ENCODE results near the gene LGALS13.
A peak's percentile ranks its signal among the peaks of the same experiment; 100 is the strongest.

The LGALS13 gene

DNA sequence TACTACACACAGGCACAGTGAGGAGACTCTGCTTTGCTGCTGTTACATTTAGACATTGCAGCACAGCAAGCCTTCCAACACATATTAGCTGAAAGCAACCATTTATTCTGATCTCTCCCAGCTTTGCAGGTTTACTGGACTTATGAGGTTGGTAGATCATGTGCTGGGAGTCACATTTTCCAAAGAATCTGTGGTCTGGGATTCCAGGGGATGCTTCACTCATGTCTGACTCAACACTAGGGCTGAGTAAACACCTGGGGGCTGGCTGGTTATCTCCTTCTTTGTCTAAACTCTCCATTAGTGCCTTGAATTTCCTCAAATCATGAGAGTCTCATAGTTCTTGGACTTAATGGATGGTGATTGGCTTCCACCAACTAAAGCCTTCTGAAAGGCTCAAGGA is 5.4 kb upstream of the LGALS13 start:
- Histone ChIP-seq H3F3A (ENCODE audit: insufficient read depth, low read length) (no peaks in the 10 kb centered on the region), H3K4me3 (ENCODE audit: low read length) (no peak overlapping the region), H3K9ac (ENCODE audit: low read length) (no peak overlapping the region), H3K27me3 (replicated peaks; ENCODE audit: insufficient read depth, low read length) (peaks cover 60% of the 10 kb centered on the region), H3K9me3 (replicated peaks; ENCODE audit: insufficient read depth, low read length) (no peaks in the 10 kb centered on the region), H3K79me2 (ENCODE audit: low read length) (no peaks in the 10 kb centered on the region), H4K20me1 (ENCODE audit: insufficient read depth, low read length) (no peaks in the 10 kb centered on the region), H3K36me3 (replicated peaks; ENCODE audit: insufficient read depth, low read length) (no peaks in the 10 kb centered on the region), H3K9me2 (replicated peaks; ENCODE audit: insufficient read depth, low read length) (no peaks in the 10 kb centered on the region), H2AFZ (ENCODE audit: low read length) (no peak overlapping the region), H3K4me2 (ENCODE audit: low read depth, low read length) (no peak overlapping the region), H3K27ac (ENCODE audit: low read length) (no peak overlapping the region), H3K4me1 (ENCODE audit: low read length) (no peaks in the 10 kb centered on the region)
- TF ChIP-seq EZH2 (optimal IDR thresholded peaks at IDR 0.05; ENCODE audit: low read depth, low read length), result no peak
- no peak for TF ChIP-seq EZH2phosphoT487 (IDR thresholded peaks at IDR 0.05; ENCODE audit: low read length)
- TF ChIP-seq, protein P1, sequence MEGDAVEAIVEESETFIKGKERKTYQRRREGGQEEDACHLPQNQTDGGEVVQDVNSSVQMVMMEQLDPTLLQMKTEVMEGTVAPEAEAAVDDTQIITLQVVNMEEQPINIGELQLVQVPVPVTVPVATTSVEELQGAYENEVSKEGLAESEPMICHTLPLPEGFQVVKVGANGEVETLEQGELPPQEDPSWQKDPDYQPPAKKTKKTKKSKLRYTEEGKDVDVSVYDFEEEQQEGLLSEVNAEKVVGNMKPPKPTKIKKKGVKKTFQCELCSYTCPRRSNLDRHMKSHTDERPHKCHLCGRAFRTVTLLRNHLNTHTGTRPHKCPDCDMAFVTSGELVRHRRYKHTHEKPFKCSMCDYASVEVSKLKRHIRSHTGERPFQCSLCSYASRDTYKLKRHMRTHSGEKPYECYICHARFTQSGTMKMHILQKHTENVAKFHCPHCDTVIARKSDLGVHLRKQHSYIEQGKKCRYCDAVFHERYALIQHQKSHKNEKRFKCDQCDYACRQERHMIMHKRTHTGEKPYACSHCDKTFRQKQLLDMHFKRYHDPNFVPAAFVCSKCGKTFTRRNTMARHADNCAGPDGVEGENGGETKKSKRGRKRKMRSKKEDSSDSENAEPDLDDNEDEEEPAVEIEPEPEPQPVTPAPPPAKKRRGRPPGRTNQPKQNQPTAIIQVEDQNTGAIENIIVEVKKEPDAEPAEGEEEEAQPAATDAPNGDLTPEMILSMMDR (IDR thresholded peaks at IDR 0.05; ENCODE audit: low read length), result no peak
- no peak for DNase-seq

GRCh38 chr19:39599116-39599515 is 3.2 kb upstream of the LGALS13 start:
- Histone ChIP-seq H3K9me2 (replicated peaks; ENCODE audit: insufficient read depth, low read length) (no peaks in the 10 kb centered on the region), H3K4me3 (ENCODE audit: low read length) (no peak overlapping the region)
- peak; percentile 45 for DNase-seq

GRCh38 chr19:39603825-39604224 is 1.5 kb downstream of the LGALS13 start:
- TF ChIP-seq EZH2 (optimal IDR thresholded peaks at IDR 0.05; ENCODE audit: low read depth, low read length), result no peak
- no peak for TF ChIP-seq EZH2phosphoT487 (IDR thresholded peaks at IDR 0.05; ENCODE audit: low read length)
- TF ChIP-seq, protein P1 (IDR thresholded peaks at IDR 0.05; ENCODE audit: low read length), result no peak
- no peaks in the 10 kb centered on the region for H3K36me3 ChIP-seq (replicated peaks; ENCODE audit: insufficient read depth, low read length)

More at GRCh38 chr19:39599116-39599515, 3.2 kb upstream of the LGALS13 start:
- Histone ChIP-seq H3K9me3 (replicated peaks; ENCODE audit: insufficient read depth, low read length) (no peaks in the 10 kb centered on the region), H3K36me3 (replicated peaks; ENCODE audit: insufficient read depth, low read length) (no peaks in the 10 kb centered on the region), H3K27me3 (replicated peaks; ENCODE audit: insufficient read depth, low read length) (peaks cover 60% of the 10 kb centered on the region), H3K4me2 (ENCODE audit: low read depth, low read length) (no peak overlapping the region), H3K79me2 (ENCODE audit: low read length) (no peaks in the 10 kb centered on the region), H4K20me1 (ENCODE audit: insufficient read depth, low read length) (no peaks in the 10 kb centered on the region), H3K9ac (ENCODE audit: low read length) (no peak overlapping the region), H3K27ac (ENCODE audit: low read length) (no peak overlapping the region), H3F3A (ENCODE audit: insufficient read depth, low read length) (no peaks in the 10 kb centered on the region), H2AFZ (ENCODE audit: low read length) (no peak overlapping the region), H3K4me1 (ENCODE audit: low read length) (no peaks in the 10 kb centered on the region)
- TF ChIP-seq, protein P1 (IDR thresholded peaks at IDR 0.05; ENCODE audit: low read length), result no peak
- TF ChIP-seq EZH2phosphoT487 (IDR thresholded peaks at IDR 0.05; ENCODE audit: low read length), result no peak

More at GRCh38 chr19:39603825-39604224, 1.5 kb downstream of the LGALS13 start:
- H3K27me3 ChIP-seq (replicated peaks; ENCODE audit: insufficient read depth, low read length), result peaks cover 56% of the 10 kb centered on the region
- no peak overlapping the region for H3K27ac ChIP-seq (ENCODE audit: low read length)
- no peak overlapping the region for H3K4me3 ChIP-seq (ENCODE audit: low read length)
- H3K4me2 ChIP-seq (ENCODE audit: low read depth, low read length), result no peak overlapping the region
- H2AFZ ChIP-seq (ENCODE audit: low read length), result no peak overlapping the region
- H3F3A ChIP-seq (ENCODE audit: insufficient read depth, low read length), result no peaks in the 10 kb centered on the region
- H4K20me1 ChIP-seq (ENCODE audit: insufficient read depth, low read length), result no peaks in the 10 kb centered on the region
- no peaks in the 10 kb centered on the region for H3K9me3 ChIP-seq (replicated peaks; ENCODE audit: insufficient read depth, low read length)
- no peak for DNase-seq
- H3K79me2 ChIP-seq (ENCODE audit: low read length), result no peaks in the 10 kb centered on the region
- no peaks in the 10 kb centered on the region for H3K9me2 ChIP-seq (replicated peaks; ENCODE audit: insufficient read depth, low read length)
- H3K9ac ChIP-seq (ENCODE audit: low read length), result no peak overlapping the region
- no peaks in the 10 kb centered on the region for H3K4me1 ChIP-seq (ENCODE audit: low read length)
